CD4-positive, alpha-beta T cell treated with Interferon gamma for 1 hour (primary cell): ENCODE measurements around the gene ARAF.
"Not testable (repeated sequence)": the region's sequence is repeated elsewhere in the genome, so short reads cannot be mapped to it uniquely, and the experiment has no call there.

Experiments used
- DNase-seq: peaks from one replicate; pipeline ENCODE4 v3.0.0-alpha.2; 2020

The ARAF gene

DNA sequence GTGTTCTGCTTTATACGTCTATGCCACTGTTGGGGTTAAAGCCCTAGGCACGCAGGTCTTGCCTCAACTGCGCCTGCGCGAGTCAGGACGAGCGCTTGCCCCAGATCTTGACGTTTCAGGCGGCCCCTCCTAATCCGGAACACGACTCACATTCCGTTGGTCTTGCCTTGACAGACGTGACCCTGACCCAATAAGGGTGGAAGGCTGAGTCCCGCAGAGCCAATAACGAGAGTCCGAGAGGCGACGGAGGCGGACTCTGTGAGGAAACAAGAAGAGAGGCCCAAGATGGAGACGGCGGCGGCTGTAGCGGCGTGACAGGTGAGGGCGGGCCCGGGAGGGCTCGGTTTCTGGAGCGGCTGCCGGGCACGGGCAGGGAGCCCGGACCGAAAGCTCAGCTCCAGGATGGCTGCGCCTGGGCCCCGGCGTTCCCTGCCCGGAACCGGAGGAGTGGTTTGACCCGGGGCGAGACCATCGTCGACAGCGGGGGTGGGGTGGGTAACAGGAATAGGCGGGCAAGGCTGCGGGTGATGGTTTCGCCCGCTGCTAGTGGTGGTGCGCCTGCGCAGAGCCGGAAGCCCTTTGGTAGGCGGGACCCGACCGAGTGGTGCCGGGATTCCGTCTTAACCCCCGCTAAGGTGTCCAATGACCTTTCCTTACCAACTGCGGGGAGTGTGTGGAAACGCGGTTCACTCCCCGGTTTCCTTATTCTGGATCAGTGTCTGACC, at the start of gene ARAF:
TSS of gene ARAF (plus strand) at position 272 of the 725 bp plus-strand sequence. CDS start 1,763 bp downstream, outside the sequence.
- peak; percentile 98 for DNase-seq

DNA sequence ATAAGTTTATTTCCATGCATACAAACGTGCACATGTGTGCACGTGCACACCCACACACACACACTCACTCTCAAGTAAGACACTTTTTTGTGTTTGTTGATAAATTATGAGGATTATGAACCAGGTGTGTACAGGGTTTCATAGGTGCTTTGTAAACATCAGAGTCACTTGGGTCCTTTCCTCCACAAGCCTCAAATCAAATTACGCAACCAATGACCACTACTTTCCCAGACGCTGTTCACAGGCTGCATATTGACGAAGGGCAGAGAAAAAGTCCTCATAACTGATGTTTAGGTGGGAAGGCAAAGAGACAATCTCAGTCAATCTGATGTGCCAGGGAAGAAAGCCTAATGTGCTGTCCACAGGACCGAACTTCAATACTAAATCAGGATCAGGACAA, 48.6 kb upstream of the ARAF start:
- DNase-seq, result not testable (repeated sequence)

DNA sequence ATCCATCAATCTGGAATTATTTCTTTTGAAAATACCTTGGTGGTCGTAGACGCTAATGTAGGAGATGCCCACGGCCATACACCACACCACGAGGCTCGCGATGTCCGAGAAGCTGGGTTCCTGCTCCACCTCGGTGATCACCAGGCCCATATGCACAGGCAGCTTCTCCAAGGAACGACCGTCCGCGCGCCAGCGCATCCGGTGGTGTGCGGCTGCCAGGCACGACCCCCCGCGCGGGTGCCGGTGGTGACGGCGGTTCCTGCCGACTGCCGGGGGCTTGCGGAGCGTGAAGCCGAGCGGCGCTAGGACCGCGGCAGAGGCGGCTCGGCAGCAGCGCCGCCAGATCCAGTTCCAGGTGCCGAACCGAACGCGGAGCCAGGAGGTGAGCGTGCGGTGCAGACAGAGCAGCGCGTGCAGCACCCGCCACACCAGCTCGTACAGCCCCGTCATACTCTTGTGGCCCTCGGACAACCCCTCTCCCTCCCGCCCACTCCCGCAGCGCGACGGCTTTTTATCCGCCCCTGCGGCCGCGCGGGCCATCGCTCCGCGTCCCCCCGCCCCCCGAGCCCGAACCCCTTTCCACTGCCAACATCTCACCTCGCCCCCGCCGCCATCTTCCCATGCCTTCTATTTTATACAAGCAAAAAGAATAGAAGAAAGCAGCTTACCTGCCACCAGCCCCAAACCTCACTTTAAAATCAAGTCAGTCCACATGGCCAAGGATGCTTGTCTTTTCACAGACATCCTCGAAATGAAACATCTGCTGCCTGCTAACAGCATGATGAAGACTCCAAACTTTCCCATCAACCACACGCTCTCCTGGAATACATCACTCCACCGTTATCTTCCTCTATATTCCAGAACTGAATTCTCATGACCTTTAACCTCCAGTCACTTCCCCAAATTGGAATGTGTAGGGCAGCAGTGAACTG, 47.7 kb upstream of the ARAF start:
- DNase-seq, result not testable (repeated sequence)

DNA sequence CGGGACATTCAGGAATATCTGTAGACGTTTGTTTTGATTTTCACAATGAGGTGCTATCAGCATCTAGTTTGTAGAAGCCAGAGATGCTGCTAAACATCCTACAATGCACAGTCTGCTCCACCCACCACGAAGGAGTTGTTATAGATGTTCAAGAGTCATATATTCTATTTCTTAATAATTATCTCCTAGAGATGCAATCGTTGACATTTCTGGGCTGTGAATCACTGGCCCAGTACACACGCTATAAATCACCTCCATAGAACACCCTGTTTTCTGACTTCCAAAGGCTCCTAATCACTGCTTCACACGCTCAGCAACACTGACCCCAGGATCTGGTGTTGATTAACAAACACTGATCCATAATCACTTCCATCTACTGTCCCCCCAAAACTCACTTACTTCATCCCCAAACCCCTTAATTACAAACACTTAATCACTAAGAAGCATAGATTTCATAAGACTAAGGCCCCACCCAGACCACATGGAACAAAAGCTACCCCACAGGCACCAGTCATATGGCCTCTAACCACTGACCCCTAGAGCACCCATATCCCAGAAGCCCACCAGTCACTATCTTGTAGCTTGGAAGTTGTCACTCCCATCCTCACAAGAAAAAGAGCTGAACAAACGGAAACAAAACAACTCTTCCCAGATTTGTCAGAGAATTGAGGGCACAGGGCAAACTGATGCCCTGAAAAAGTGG, 46.3 kb upstream of the ARAF start:
- DNase-seq, result no peak

DNA sequence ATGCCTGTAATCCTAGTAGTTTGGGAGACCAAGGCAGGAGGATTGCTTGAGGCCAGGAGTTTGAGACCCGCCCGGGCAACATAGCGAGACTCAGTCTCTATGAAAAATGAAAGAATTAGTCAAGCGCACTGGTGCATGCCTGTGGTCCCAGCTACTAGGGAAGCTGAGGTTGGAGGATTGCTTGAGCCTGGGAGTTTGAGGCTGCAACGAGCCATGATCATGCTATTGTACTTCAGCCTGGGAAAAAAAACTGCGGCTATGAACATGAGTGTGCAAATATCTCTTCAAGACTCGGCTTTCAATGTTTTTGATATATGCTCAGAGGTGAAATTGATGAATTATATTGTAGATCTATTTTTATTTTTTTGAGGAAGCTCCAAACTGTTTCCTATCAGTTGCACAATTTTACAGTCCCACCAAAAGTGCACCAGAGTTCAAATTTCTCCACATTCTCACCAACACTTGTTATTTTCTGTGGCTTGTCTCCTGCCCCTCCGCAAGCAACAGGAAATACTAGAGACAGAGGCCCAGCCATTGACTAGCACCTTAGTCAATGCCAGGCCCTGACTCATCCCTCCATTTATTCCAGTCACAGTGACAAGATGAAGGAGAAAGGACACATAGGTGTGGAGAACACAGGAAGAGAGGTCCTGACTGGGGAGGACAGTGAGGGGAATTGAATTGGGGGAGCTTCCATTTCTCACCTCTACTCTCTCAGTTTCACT, 44.9 kb upstream of the ARAF start:
- no peak for DNase-seq

GRCh38 chrX:47518144-47518543, 42.9 kb upstream of the ARAF start:
- DNase-seq, result no peak

- DNase-seq, result peak; percentile 81
Measured at GRCh38 chrX:47523297-47523696, 37.7 kb upstream of the ARAF start.

- no peak for DNase-seq
Measured at GRCh38 chrX:47523713-47524166, 37.3 kb upstream of the ARAF start.

DNA sequence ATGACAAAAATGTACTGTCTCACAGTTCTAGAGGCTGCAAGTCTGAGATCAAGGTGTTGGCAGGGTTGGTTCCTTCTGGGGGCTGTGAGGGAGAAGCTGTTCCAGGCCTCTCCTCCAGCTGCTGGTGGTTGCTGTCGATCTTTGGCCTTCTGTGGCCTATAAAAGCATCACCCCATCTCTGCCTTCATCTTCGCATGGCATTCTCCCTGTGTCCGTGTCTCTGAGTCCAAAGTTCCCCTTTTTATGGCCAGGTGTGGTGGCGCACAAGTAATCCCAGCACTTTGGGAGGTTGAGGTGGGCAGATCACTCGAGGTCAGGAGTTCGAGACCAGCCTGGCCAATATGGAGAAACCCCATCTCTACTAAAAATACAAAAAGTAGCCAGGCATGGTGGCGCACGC, 31.5 kb upstream of the ARAF start:
- no peak for DNase-seq

DNA sequence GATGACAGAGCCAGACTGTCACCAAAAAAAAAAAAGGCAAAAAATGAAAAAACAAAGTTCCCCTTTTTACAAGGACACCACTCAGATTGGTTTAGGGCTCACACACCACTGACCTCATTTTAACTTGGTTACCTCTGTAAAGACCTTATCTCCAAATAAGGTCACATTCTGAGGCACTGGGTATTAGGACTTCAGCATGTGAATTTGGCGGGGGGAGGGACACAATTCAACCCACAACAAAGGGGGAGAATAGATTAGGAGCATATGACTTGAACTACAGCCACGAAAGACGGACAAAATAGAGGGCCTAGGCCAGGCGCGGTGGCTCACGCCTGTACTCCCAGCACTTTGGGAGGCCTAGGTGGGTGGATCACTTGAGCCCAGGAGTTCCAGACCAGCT, 31.0 kb upstream of the ARAF start:
- no peak for DNase-seq

DNA sequence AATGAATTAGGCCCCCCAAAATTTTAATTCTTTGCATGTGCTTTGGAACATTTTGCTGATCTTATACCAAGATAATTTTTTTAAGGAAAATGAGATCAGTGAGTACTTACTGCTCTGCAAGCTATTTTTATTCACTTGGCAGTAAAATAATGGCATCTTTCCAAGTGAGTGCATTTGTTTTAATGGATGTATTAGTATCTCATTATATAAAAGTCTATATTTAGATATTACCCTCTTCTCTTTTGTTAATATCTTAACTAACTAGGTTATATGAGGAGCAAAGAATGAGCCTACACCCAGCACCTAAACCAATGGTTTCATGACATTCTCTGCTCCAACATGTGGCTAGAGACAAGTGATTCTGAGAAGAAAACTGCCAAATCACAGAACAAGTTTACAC, 21.1 kb upstream of the ARAF start:
- DNase-seq, result no peak

- DNase-seq, result no peak
Measured at GRCh38 chrX:47540754-47541538, 20.1 kb upstream of the ARAF start.

- no peak for DNase-seq
Measured at GRCh38 chrX:47543496-47543895, 17.5 kb upstream of the ARAF start.

DNA sequence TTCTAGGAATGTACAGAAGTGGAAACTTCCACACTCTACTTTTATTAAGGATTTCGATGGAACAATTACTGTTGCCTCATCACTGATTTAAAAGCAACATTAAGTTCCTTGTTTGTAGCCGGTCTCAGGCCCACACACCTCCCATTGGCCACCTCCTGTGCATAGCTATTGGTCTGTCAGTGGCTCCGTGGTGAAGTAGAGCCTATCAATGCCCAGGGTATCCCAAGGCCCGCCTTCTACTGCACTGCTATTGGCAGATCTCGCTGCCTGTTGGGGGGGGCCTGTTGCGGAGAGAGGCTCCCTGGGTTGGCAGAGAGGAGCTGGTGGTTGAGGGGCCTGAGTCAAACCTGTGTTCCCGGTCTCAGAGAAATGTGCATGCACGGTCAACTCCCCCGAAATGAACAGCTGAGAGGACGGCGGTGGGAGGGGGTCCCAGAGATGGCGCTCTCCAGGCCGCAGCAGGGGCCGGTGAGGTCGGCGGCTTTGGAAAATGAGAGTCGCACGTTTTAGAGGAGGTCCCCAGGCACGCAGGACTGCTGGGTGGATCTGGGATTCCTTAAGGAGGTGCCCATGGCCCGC, 4.9 kb upstream of the ARAF start:
- DNase-seq, result peak; percentile 89

DNA sequence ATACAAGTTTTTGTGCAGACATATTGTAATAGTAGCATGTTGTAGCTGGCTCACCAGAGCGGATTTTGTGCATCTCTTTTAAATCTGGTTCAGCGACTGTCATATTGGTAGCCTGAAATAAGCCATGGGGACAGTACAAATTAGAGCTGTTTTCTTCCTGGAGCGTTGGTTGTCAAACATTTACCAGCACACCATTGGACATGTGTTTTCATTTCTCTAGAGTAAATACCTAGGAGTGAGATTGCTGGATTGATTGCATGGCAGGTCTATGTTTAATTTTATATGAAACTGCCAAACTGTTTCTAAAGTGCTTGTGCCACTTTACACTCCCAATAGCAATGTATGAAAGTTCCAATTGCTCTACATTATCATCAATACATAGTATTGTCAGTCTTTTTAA, 2.6 kb upstream of the ARAF start:
- DNase-seq, result no peak

- DNase-seq, result no peak
Measured at GRCh38 chrX:47560179-47560933, 649 bp upstream of the ARAF start.

DNA sequence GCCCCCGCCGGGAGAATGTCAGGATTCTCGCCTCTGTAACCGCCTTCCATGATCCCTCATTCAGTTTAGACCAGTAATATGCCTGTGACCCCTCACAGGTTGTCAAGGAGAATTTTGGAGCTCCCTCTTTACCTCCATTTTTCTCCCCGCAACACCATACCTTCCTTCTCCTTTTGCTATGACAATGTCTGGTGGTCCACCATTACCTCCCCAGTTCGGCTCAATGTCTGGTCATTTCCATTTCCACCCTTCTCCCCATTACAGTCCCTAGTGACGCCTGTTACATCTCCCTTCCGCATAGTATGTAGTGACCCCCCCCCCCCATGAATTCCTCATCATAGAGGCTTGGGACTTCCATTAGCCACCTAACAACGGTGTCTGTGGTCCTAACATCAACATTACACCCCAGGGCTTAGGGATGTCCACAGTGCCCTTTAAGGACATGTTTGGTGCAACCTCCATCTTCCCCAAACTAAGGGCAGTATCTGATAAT, 700 bp downstream of the ARAF start:
- DNase-seq, result no peak

GRCh38 chrX:47562615-47563243, 1.7 kb downstream of the ARAF start:
- no peak for DNase-seq

- DNase-seq, result no peak
Measured at GRCh38 chrX:47563801-47564315, 2.9 kb downstream of the ARAF start.
